ENCODE data around the gene PSMB7.

Gene PSMB7

GRCh38 chr9:124412228-124412575, 3.0 kb downstream of the PSMB7 start:
- DNase-seq (ENCODE audit: low read depth) = no peak
- H3K4me3 ChIP-seq (replicated peaks; ENCODE audit: low read depth, low read length) = no peak overlapping the region
- no peak for TF ChIP-seq CTCF (IDR thresholded peaks at IDR 0.05; ENCODE audit: low read length, missing control alignments)

- H3K4me3 ChIP-seq (replicated peaks; ENCODE audit: low read depth, low read length) = peak overlapping the region; percentile 27
- DNase-seq (ENCODE audit: low read depth) = peak; percentile 82
- no peak for TF ChIP-seq CTCF (IDR thresholded peaks at IDR 0.05; ENCODE audit: low read length, missing control alignments)
Measured at GRCh38 chr9:124411514-124412227, 3.6 kb downstream of the PSMB7 start.

GRCh38 chr9:124410321-124410913, 4.8 kb downstream of the PSMB7 start:
- H3K4me3 ChIP-seq (replicated peaks; ENCODE audit: low read depth, low read length) = no peak overlapping the region
- TF ChIP-seq CTCF (IDR thresholded peaks at IDR 0.05; ENCODE audit: low read length, missing control alignments) = peak; percentile 39

GRCh38 chr9:124409410-124409809, 5.8 kb downstream of the PSMB7 start:
- DNase-seq (ENCODE audit: low read depth) = no peak
- no peak overlapping the region for H3K4me3 ChIP-seq (replicated peaks; ENCODE audit: low read depth, low read length)
- no peak for TF ChIP-seq CTCF (IDR thresholded peaks at IDR 0.05; ENCODE audit: low read length, missing control alignments)

More at GRCh38 chr9:124410321-124410913, 4.8 kb downstream of the PSMB7 start:
- DNase-seq (ENCODE audit: low read depth) = peak; percentile 25

- no peak for DNase-seq (ENCODE audit: low read depth)
- TF ChIP-seq CTCF (IDR thresholded peaks at IDR 0.05; ENCODE audit: low read length, missing control alignments) = no peak
- H3K4me3 ChIP-seq (replicated peaks; ENCODE audit: low read depth, low read length) = no peak overlapping the region
Measured at GRCh38 chr9:124403246-124403645, 12.0 kb downstream of the PSMB7 start.

- H3K4me3 ChIP-seq (replicated peaks; ENCODE audit: low read depth, low read length) = no peak overlapping the region
- TF ChIP-seq CTCF (IDR thresholded peaks at IDR 0.05; ENCODE audit: low read length, missing control alignments) = no peak
- no peak for DNase-seq (ENCODE audit: low read depth)
Measured at GRCh38 chr9:124399968-124400940, 15.0 kb downstream of the PSMB7 start.
